RWPE2 (cell line): ENCODE data around the gene CHRNB4.
"Not testable (repeated sequence)": the region's sequence is repeated elsewhere in the genome, so short reads cannot be mapped to it uniquely, and the experiment has no call there.

Experiments used
- ATAC-seq: fragments of 200-7000 bp; cut with Tn5 transposase; 3 replicates; pipeline ENCODE4 v1.9.1; 2021; ENCODE audit warnings: low read depth
- DNase-seq: peaks from one replicate; pipeline ENCODE4 v3.0.0-alpha.2; 2020; ENCODE audit warnings: low spot score
- H3K27ac ChIP-seq: fragments of 450-650 bp; 2 replicates; pipeline ENCODE4 v1.5.1; 2017; ENCODE audit warnings: mild to moderate bottlenecking; ENCODE audit not compliant: poor library complexity, severe bottlenecking
- H3K27me3 ChIP-seq: fragments of 250-450 bp; sonication (Bioruptor Pico); 2 replicates; pipeline ENCODE4 v1.5.1; 2021; ENCODE audit warnings: mild to moderate bottlenecking, moderate library complexity; ENCODE audit not compliant: insufficient read depth, poor library complexity, severe bottlenecking
- H3K36me3 ChIP-seq: fragments of 250-450 bp; sonication (Bioruptor Pico); 2 replicates; pipeline ENCODE4 v1.5.1; 2020; ENCODE audit warnings: low read depth, mild to moderate bottlenecking, moderate library complexity
- H3K4me1 ChIP-seq: fragments of 250-450 bp; sonication (Bioruptor Pico); 2 replicates; pipeline ENCODE4 v1.5.1; 2021; ENCODE audit warnings: mild to moderate bottlenecking, moderate library complexity; ENCODE audit not compliant: insufficient read depth, poor library complexity, severe bottlenecking
- H3K4me3 ChIP-seq: fragments of 250-450 bp; sonication (Bioruptor Pico); 2 replicates; pipeline ENCODE4 v1.5.1; 2021; ENCODE audit warnings: mild to moderate bottlenecking, moderate library complexity; ENCODE audit not compliant: severe bottlenecking
- H3K9me3 ChIP-seq: fragments of 250-450 bp; sonication (Bioruptor Pico); 2 replicates; pipeline ENCODE4 v1.5.1; 2021; ENCODE audit warnings: mild to moderate bottlenecking, moderate library complexity; ENCODE audit not compliant: severe bottlenecking
- TF ChIP-seq, protein P1 (sequence below): fragments of 450-650 bp; IDR thresholded peaks from one replicate; pipeline ENCODE4 v1.5.1; 2017; ENCODE audit warnings: mild to moderate bottlenecking, moderate library complexity; ENCODE audit not compliant: poor library complexity, severe bottlenecking

CHRNB4 gene

DNA sequence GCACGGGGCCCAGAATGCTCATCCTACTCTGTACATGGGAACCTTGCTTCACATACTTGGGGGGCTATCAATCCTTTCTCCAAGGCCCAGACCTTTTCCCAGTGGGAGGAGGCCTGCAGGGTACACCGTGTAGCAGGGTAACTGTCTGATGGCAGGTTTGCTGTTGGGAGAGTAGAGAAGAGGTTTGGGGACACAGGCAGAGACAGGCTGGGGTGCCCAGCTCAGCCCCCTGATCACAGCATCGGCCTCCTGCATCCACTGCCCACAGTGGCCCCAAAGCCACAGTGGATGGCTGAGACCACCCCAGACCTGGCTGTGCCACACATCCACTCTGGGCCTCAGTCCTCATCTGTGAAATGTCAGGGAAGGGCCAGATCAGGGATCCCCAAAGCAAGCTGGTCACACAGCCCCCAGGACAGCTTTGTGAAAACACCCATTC lies 25.8 kb downstream of the CHRNB4 start:
- H3K27ac ChIP-seq: no peak overlapping the region
- H3K27me3 ChIP-seq: peaks cover 11% of the 10 kb centered on the region
- TF ChIP-seq, protein P1, sequence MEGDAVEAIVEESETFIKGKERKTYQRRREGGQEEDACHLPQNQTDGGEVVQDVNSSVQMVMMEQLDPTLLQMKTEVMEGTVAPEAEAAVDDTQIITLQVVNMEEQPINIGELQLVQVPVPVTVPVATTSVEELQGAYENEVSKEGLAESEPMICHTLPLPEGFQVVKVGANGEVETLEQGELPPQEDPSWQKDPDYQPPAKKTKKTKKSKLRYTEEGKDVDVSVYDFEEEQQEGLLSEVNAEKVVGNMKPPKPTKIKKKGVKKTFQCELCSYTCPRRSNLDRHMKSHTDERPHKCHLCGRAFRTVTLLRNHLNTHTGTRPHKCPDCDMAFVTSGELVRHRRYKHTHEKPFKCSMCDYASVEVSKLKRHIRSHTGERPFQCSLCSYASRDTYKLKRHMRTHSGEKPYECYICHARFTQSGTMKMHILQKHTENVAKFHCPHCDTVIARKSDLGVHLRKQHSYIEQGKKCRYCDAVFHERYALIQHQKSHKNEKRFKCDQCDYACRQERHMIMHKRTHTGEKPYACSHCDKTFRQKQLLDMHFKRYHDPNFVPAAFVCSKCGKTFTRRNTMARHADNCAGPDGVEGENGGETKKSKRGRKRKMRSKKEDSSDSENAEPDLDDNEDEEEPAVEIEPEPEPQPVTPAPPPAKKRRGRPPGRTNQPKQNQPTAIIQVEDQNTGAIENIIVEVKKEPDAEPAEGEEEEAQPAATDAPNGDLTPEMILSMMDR: no peak
- H3K4me1 ChIP-seq: no peaks in the 10 kb centered on the region
- peak; percentile 51 for DNase-seq
- H3K9me3 ChIP-seq: no peaks in the 10 kb centered on the region
- no peak for ATAC-seq
- no peaks in the 10 kb centered on the region for H3K36me3 ChIP-seq
- no peak overlapping the region for H3K4me3 ChIP-seq

DNA sequence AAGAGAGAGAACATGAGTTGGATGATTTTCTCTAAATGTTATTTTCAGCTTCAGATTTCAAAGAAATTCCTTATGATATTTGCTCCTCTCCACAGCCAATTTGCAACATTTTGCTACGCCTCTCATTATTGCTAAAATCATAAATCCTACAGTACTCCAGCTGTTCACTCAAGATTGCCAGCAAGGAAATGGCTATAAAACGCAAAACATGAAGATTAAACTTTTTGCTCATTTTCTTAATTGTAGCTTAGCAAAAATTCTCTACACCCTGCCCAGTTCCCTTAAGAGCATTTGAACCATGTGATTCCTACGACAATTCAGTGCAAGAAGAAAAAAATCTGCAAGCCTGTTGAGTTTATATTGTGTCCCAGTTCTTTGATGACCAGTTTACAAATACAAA lies 27.0 kb downstream of the CHRNB4 start:
- Histone ChIP-seq H3K4me3 (no peak overlapping the region), H3K4me1 (no peaks in the 10 kb centered on the region), H3K9me3 (no peaks in the 10 kb centered on the region), H3K27ac (no peak overlapping the region), H3K36me3 (no peaks in the 10 kb centered on the region), H3K27me3 (peaks cover 4% of the 10 kb centered on the region)
- no peak for DNase-seq
- TF ChIP-seq, protein P1: no peak
- ATAC-seq: no peak

DNA sequence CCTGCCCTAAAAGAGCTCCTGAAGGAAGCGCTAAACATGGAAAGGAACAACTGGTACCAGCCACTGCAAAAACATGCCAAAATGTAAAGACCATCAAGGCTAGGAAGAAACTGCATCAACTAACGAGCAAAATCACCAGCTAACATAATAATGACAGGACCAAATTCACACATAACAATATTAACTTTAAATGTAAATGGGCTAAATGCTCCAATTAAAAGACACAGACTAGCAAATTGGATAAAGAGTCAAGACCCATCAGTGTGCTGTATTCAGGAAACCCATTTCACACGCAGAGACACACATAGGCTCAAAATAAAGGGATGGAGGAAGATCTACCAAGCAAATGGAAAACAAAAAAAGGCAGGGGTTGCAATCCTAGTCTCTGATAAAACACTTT lies 31.5 kb downstream of the CHRNB4 start:
- H3K27ac ChIP-seq, H3K27me3 ChIP-seq, H3K4me1 ChIP-seq, H3K4me3 ChIP-seq, DNase-seq, H3K9me3 ChIP-seq, H3K36me3 ChIP-seq, ATAC-seq: not testable (repeated sequence)

DNA sequence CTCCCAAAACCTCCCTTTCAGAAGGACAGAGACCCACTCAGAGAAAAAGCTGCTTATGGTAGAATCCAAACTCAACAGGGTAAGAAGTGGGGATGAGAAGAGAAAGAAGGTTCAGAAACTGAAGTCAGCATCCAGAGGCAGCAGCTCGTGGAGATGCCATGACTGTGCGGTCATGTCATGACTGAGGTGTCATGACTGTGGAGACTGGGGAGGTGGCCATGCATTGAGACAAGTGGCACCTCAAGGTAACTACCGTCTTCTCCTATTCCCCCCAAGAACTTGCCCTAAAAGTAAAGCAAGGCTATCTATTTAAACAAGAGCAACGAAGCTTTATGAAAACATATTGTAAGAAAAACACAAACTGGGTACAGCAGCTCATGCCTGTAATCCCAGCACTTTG lies 35.3 kb downstream of the CHRNB4 start:
- H3K36me3 ChIP-seq: no peaks in the 10 kb centered on the region
- no peaks in the 10 kb centered on the region for H3K4me1 ChIP-seq
- H3K9me3 ChIP-seq: no peaks in the 10 kb centered on the region
- no peak for DNase-seq
- peak; percentile 29; the same call in 2 of the 3 replicates for ATAC-seq
- TF ChIP-seq, protein P1: no peak
- no peak overlapping the region for H3K27ac ChIP-seq
- no peak overlapping the region for H3K4me3 ChIP-seq
- peaks cover 5% of the 10 kb centered on the region for H3K27me3 ChIP-seq

DNA sequence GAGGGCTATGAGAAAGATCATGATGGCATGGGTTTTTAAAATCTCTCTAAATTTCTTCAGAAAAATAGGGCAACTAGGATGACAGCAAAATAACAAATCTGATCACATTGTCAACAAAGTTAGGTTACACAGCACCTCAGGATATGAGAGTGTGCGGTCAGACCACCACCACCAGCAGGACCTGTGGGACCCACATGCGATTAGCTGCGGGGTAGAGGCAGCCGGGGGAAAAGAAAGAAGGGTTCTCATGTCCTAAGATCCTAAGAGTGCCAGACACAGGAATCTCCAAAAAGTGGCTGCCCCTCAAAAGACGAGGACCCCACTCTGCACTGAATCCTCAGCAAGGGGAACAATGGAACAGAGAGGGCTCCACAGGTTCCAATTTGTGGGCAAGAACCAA lies 35.8 kb downstream of the CHRNB4 start:
- Histone ChIP-seq H3K9me3 (no peaks in the 10 kb centered on the region), H3K36me3 (no peaks in the 10 kb centered on the region), H3K4me1 (no peaks in the 10 kb centered on the region), H3K4me3 (no peak overlapping the region), H3K27me3 (peaks cover 5% of the 10 kb centered on the region), H3K27ac (no peak overlapping the region)
- no peak for ATAC-seq
- TF ChIP-seq, protein P1: no peak
- DNase-seq: no peak
